SK-N-SH (cell line): Measurements from ENCODE around the gene TP53TG5. TPM values are rescaled to one million over a fixed set of nuclear protein-coding genes. Genes with fewer than 3 reads are reported as not detected.

ENCODE experiments used
- CTCF ChIA-PET: fragments of 300-600, 350-600 bp; formaldehyde crosslinking; extraction: SDS; loops from one replicate; lab custom pipeline; 2021; lab: Yijun Ruan, JAX
- POLR2A ChIA-PET: fragments of 350-600 bp; sonication (Branson Sonifier 250); formaldehyde crosslinking; extraction: SDS; loops from one replicate; lab custom pipeline; 2020; ENCODE audit warnings: antibody characterized with exemption, inconsistent platforms; lab: Yijun Ruan, JAX
- DNase-seq: peaks from one replicate; pipeline ENCODE4 v3.0.0; 2012
- H2AFZ ChIP-seq: fragments of 200-600 bp; sonication (generic); 2 replicates; pipeline ENCODE4 v1.8.1; 2016; ENCODE audit warnings: antibody characterized with exemption, mild to moderate bottlenecking, low read depth
- H3F3A ChIP-seq: fragments of 200-600 bp; sonication (generic); replicated peaks from 2 replicates; pipeline ENCODE3; 2016; ENCODE audit warnings: antibody characterized with exemption, mild to moderate bottlenecking; ENCODE audit not compliant: insufficient read depth
- H3K27ac ChIP-seq, 2 experiments: fragments of 200-500 bp in 1 of 2; fragments of 200-600 bp in 1 of 2; sonication (Bioruptor generic) in 1 of 2; sonication (generic), shearing (Covaris generic) in 1 of 2; 2 replicates each; pipeline versions ENCODE4 v1.5.1 to v1.6.1; 2014 to 2016; ENCODE audit warnings: low read depth in 2 of 2, inconsistent platforms in 1 of 2, low read length in 1 of 2, mild to moderate bottlenecking in 1 of 2, mixed read lengths in 1 of 2
- H3K27me3 ChIP-seq: fragments of 200-600 bp; sonication (generic), shearing (Covaris generic); 2 replicates; pipeline ENCODE4 v1.6.1; 2016; ENCODE audit warnings: mixed run types; ENCODE audit not compliant: insufficient read depth
- H3K36me3 ChIP-seq, 2 experiments: fragments of 200-500 bp in 1 of 2; fragments of 200-600 bp in 1 of 2; sonication (Bioruptor generic) in 1 of 2; sonication (generic) in 1 of 2; replicated peaks in 1 of 2; 2 replicates each; pipeline versions ENCODE3 to v1.5.1; 2014 to 2016; ENCODE audit warnings: low read length in 1 of 2, mild to moderate bottlenecking in 1 of 2; ENCODE audit not compliant: insufficient read depth in 2 of 2, control insufficient read depth in 1 of 2
- H3K4me1 ChIP-seq, 2 experiments: fragments of 200-500 bp in 1 of 2; fragments of 200-600 bp in 1 of 2; sonication (Bioruptor generic) in 1 of 2; sonication (generic), shearing (Covaris generic) in 1 of 2; 2 replicates each; pipeline versions ENCODE4 v1.5.1 to v1.6.1; 2014 to 2016; ENCODE audit warnings: low read depth in 1 of 2, low read length in 1 of 2, mixed run types in 1 of 2; ENCODE audit not compliant: insufficient read depth in 2 of 2, control insufficient read depth in 1 of 2
- H3K4me2 ChIP-seq: fragments of 200-600 bp; sonication (generic), shearing (Covaris generic); 2 replicates; pipeline ENCODE4 v1.6.1; 2017; ENCODE audit warnings: mixed run types
- H3K4me3 ChIP-seq, 2 experiments: fragments of 200-500 bp in 1 of 2; fragments of 200-600 bp in 1 of 2; sonication (Bioruptor generic) in 1 of 2; sonication (generic), shearing (Covaris generic) in 1 of 2; 2 replicates each; pipeline versions ENCODE4 v1.5.1 to v1.8.1; 2014 to 2016; ENCODE audit warnings: low read depth in 2 of 2, inconsistent platforms in 1 of 2, low read length in 1 of 2, mild to moderate bottlenecking in 1 of 2, mixed read lengths in 1 of 2, moderate library complexity in 1 of 2
- H3K79me2 ChIP-seq: fragments of 200-600 bp; sonication (generic); 2 replicates; pipeline ENCODE4 v1.8.1; 2017; ENCODE audit warnings: mild to moderate bottlenecking; ENCODE audit not compliant: insufficient read depth
- H3K9ac ChIP-seq: fragments of 200-600 bp; sonication (generic); 2 replicates; pipeline ENCODE4 v1.6.1; 2017; ENCODE audit warnings: mixed run types
- H3K9me2 ChIP-seq: fragments of 200-600 bp; sonication (generic); 2 replicates; pipeline ENCODE4 v1.6.1; 2017; ENCODE audit warnings: mixed run types
- H3K9me3 ChIP-seq: fragments of 200-600 bp; sonication (generic); 2 replicates; pipeline ENCODE4 v1.6.1; 2017; ENCODE audit warnings: mixed run types, mild to moderate bottlenecking, moderate library complexity
- H4K20me1 ChIP-seq: fragments of 200-600 bp; sonication (generic); 2 replicates; pipeline ENCODE4 v1.6.1; 2017; ENCODE audit warnings: mild to moderate bottlenecking, mixed run types; ENCODE audit not compliant: insufficient read depth
- CHD2 ChIP-seq: fragments of 150-350 bp; IDR thresholded peaks from 2 replicates; pipeline ENCODE4 v1.6.1; 2018; ENCODE audit warnings: low read length; ENCODE audit not compliant: partially characterized antibody
- ELF1 ChIP-seq: IDR thresholded peaks from 2 replicates; pipeline ENCODE4 v1.4.0; 2012
- FOXJ3 ChIP-seq: sonication (generic); formaldehyde crosslinking; IDR thresholded peaks from 2 replicates; pipeline ENCODE4 v1.5.1; 2020; ENCODE audit warnings: mild to moderate bottlenecking, missing genetic modification reagents
- GATA2 ChIP-seq: sonication (generic); formaldehyde crosslinking; IDR thresholded peaks from 2 replicates; pipeline ENCODE4 v1.5.0; 2020; ENCODE audit warnings: mild to moderate bottlenecking, missing genetic modification reagents
- JUND ChIP-seq: IDR thresholded peaks from 2 replicates; pipeline ENCODE4 v1.4.0; 2012
- RXRA ChIP-seq: IDR thresholded peaks from 2 replicates; pipeline ENCODE4 v1.4.0; 2012; ENCODE audit warnings: low read depth, mild to moderate bottlenecking, borderline replicate concordance
- TCF12 ChIP-seq: IDR thresholded peaks from 2 replicates; pipeline ENCODE4 v1.4.0; 2012
- YY1 ChIP-seq: IDR thresholded peaks from 2 replicates; pipeline ENCODE4 v1.4.0; 2012; ENCODE audit warnings: low read depth, mild to moderate bottlenecking
- WGBS: methylation state at CpG from one replicate; pipeline ENCODE4 v1.1.6; 2017; ENCODE audit warnings: low lambda C conversion rate; 5-methylcytosine and 5-hydroxymethylcytosine counted together
- polyA plus RNA-seq, 3 experiments: library from polyadenylated mRNA; depleted of rRNA; stranded (reverse); fragments of >200 nt; gene quantifications; 2 replicates each; pipeline ENCODE4 v1.2.3, GENCODE V29; 2012
- TF ChIP-seq, protein P1 (sequence below): fragments of 200-600 bp; sonication (generic); IDR thresholded peaks from 2 replicates; pipeline ENCODE4 v1.6.1; 2017; ENCODE audit warnings: antibody characterized with exemption, mild to moderate bottlenecking, moderate library complexity
- TF ChIP-seq, protein P2 (sequence below): IDR thresholded peaks from 2 replicates; pipeline ENCODE4 v1.6.1; 2012; ENCODE audit warnings: mild to moderate bottlenecking, low read depth, low read length, moderate library complexity
- TF ChIP-seq, protein P3 (sequence below): fragments of 150-350 bp; IDR thresholded peaks from 2 replicates; pipeline ENCODE4 v1.6.1; 2016; ENCODE audit warnings: mild to moderate bottlenecking, low read depth, low read length
- TF ChIP-seq, protein P4 (sequence below): IDR thresholded peaks from 2 replicates; pipeline ENCODE4; 2012
- TF ChIP-seq, protein P5 (sequence below): fragments of 150-350 bp; IDR thresholded peaks from 2 replicates; pipeline ENCODE4 v1.6.1; 2017; ENCODE audit warnings: antibody characterized with exemption, low read length, low read depth, borderline replicate concordance

Gene TP53TG5
- polyA plus RNA-seq, 1 of the 3 experiments (the other 2 are of a cell fraction), result not detected

DNA sequence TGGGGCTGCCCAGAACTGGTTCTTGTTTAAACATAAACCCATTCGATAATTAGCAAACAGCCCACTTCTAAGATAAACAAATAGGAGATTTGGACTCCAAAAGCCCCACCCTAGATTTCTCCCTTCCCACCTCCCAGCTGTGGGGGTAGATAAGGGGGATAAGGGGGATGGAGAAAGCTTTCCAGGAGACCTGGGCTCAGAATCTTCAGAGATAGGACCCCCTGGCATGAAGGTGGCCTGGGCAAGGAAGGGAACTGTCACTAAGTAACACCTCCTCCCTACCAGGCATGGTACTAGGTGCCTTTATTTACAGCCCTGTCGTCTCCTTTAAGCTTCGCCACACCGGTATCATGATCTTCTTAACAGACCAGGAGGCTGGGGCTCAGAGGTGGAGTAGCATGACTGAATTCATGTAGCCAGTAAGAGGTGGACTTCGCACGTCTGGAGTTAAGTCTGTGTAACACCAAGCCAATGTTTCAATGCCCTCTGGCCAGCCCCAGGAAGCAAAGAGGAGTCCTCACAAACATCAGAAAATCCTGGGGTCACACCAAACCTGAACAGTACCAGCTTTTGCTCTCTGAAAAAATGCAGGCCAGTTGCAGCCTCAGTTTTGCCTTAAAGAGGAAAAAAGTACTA is 34.5 kb downstream of the TP53TG5 start:
- H3K27me3 ChIP-seq, result no peaks in the 10 kb centered on the region
- H3K9me2 ChIP-seq, result no peaks in the 10 kb centered on the region
- peak overlapping the region; percentile 61; the same call in 1 of the 2 replicates for H3K9ac ChIP-seq
- H3K79me2 ChIP-seq, result peaks cover 94% of the 10 kb centered on the region
- WGBS, result 80% methylated on average over 6 of the region's 6 CpGs
- H4K20me1 ChIP-seq, result peaks cover 8% of the 10 kb centered on the region; the same call in 1 of the 2 replicates
- TF ChIP-seq, protein P1, sequence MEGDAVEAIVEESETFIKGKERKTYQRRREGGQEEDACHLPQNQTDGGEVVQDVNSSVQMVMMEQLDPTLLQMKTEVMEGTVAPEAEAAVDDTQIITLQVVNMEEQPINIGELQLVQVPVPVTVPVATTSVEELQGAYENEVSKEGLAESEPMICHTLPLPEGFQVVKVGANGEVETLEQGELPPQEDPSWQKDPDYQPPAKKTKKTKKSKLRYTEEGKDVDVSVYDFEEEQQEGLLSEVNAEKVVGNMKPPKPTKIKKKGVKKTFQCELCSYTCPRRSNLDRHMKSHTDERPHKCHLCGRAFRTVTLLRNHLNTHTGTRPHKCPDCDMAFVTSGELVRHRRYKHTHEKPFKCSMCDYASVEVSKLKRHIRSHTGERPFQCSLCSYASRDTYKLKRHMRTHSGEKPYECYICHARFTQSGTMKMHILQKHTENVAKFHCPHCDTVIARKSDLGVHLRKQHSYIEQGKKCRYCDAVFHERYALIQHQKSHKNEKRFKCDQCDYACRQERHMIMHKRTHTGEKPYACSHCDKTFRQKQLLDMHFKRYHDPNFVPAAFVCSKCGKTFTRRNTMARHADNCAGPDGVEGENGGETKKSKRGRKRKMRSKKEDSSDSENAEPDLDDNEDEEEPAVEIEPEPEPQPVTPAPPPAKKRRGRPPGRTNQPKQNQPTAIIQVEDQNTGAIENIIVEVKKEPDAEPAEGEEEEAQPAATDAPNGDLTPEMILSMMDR, result no peak
- TF ChIP-seq, protein P2, sequence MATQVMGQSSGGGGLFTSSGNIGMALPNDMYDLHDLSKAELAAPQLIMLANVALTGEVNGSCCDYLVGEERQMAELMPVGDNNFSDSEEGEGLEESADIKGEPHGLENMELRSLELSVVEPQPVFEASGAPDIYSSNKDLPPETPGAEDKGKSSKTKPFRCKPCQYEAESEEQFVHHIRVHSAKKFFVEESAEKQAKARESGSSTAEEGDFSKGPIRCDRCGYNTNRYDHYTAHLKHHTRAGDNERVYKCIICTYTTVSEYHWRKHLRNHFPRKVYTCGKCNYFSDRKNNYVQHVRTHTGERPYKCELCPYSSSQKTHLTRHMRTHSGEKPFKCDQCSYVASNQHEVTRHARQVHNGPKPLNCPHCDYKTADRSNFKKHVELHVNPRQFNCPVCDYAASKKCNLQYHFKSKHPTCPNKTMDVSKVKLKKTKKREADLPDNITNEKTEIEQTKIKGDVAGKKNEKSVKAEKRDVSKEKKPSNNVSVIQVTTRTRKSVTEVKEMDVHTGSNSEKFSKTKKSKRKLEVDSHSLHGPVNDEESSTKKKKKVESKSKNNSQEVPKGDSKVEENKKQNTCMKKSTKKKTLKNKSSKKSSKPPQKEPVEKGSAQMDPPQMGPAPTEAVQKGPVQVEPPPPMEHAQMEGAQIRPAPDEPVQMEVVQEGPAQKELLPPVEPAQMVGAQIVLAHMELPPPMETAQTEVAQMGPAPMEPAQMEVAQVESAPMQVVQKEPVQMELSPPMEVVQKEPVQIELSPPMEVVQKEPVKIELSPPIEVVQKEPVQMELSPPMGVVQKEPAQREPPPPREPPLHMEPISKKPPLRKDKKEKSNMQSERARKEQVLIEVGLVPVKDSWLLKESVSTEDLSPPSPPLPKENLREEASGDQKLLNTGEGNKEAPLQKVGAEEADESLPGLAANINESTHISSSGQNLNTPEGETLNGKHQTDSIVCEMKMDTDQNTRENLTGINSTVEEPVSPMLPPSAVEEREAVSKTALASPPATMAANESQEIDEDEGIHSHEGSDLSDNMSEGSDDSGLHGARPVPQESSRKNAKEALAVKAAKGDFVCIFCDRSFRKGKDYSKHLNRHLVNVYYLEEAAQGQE, result no peak
- TF ChIP-seq CHD2, result no peak
- TF ChIP-seq FOXJ3 (CRISPR knock-in tag), result no peak
- no peak for DNase-seq
- no peaks in the 10 kb centered on the region for H3K9me3 ChIP-seq
- peak overlapping the region; percentile 96 for H3K4me2 ChIP-seq
- H3K36me3 ChIP-seq, result peaks cover 4 to 7% of the 10 kb centered on the region in 2 experiments
- ChIA-PET CTCF (interaction anchor here (1.0 to 4.3 kb wide), 5 partner anchors 21 to 93 kb away, joined by 3 to 31 read pairs (median 11); partner anchors contain the start of gene SYS1), POLR2A (interaction anchor here (0.9 kb wide), 1 partner anchor 19 kb away, joined by 4 read pairs; the partner anchor contains the start of gene SYS1)
- H3K27ac ChIP-seq, result peak overlapping the region; percentile 90 to 96
- H3K4me3 ChIP-seq, result peak overlapping the region; percentile 10 to 33; a peak in 2 of 4 replicates
- H2AFZ ChIP-seq, result no peak overlapping the region
- H3K4me1 ChIP-seq, result peaks cover 62 to 69% of the 10 kb centered on the region in 2 experiments
- H3F3A ChIP-seq, result peaks cover 11% of the 10 kb centered on the region

DNA sequence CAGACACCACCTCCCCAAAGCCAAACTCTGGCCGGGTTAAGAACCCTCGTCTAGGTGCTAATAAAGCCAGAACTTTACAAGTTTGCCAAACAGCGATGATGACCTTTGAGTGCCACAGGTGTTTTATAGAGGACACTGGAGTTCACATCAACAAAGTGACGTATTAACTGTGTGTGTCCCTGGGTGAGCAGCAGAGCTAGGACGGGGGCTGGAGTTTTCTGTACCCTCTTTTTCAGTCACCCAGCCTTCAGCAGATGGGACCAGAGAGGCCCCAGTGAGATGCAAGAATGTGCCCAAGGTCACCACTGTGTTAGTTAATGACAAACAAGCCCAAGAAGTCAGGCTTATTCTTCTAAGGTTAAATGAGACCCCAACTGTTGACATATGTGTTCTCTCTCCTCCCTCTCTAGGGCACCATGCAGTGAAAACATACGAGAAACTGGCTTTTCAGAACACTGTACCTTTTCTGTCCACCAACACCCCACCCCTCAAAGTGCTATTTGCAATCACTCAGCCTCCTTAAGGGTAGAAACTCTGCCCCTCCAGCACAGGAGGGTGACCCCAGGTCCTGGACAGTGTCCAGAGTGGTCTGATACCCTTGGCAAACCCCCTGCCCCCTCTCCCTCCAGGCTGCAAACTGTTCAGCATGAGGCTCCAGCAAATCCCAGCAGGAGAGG is 35.1 kb downstream of the TP53TG5 start:
- Histone ChIP-seq H2AFZ (no peak overlapping the region), H3K9me2 (no peaks in the 10 kb centered on the region), H3K36me3 (peaks cover 4 to 7% of the 10 kb centered on the region in 2 experiments), H3K9ac (peak overlapping the region; percentile 61; the same call in 1 of the 2 replicates), H4K20me1 (peaks cover 8% of the 10 kb centered on the region; the same call in 1 of the 2 replicates), H3K4me1 (peaks cover 66 to 70% of the 10 kb centered on the region in 2 experiments), H3K4me3 (0 out of 4 replicates have a peak overlapping the region, but pooled peaks of 1 of the 2 experiments have one; percentile 9), H3K27ac (peak overlapping the region; percentile 90 to 96), H3K4me2 (peak overlapping the region; percentile 96), H3K27me3 (no peaks in the 10 kb centered on the region), H3K9me3 (no peaks in the 10 kb centered on the region), H3F3A (peaks cover 16% of the 10 kb centered on the region), H3K79me2 (peaks cover 99% of the 10 kb centered on the region)
- DNase-seq, result no peak
- ChIA-PET POLR2A (interaction anchor here (1.1 to 1.9 kb wide), 2 partner anchors 20 to 21 kb away, joined by 3 to 14 read pairs; partner anchors contain the start of gene SYS1), CTCF (interaction anchor here (1.0 to 4.3 kb wide), 6 partner anchors 20 to 94 kb away, joined by 3 to 31 read pairs (median 8); partner anchors contain the start of gene SYS1)
- 82% methylated on average over 6 of the region's 6 CpGs for WGBS
- TF ChIP-seq, protein P3, sequence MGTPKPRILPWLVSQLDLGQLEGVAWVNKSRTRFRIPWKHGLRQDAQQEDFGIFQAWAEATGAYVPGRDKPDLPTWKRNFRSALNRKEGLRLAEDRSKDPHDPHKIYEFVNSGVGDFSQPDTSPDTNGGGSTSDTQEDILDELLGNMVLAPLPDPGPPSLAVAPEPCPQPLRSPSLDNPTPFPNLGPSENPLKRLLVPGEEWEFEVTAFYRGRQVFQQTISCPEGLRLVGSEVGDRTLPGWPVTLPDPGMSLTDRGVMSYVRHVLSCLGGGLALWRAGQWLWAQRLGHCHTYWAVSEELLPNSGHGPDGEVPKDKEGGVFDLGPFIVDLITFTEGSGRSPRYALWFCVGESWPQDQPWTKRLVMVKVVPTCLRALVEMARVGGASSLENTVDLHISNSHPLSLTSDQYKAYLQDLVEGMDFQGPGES, result no peak
- no peak for TF ChIP-seq GATA2 (CRISPR knock-in tag)
- TF ChIP-seq CHD2, result no peak
- TF ChIP-seq YY1, result no peak
- no peak for TF ChIP-seq JUND
- no peak for TF ChIP-seq ELF1
- TF ChIP-seq TCF12, result no peak
- TF ChIP-seq, protein P4, sequence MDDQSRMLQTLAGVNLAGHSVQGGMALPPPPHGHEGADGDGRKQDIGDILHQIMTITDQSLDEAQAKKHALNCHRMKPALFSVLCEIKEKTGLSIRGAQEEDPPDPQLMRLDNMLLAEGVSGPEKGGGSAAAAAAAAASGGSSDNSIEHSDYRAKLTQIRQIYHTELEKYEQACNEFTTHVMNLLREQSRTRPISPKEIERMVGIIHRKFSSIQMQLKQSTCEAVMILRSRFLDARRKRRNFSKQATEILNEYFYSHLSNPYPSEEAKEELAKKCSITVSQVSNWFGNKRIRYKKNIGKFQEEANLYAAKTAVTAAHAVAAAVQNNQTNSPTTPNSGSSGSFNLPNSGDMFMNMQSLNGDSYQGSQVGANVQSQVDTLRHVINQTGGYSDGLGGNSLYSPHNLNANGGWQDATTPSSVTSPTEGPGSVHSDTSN, result no peak
- TF ChIP-seq RXRA, result no peak
- TF ChIP-seq, protein P5, sequence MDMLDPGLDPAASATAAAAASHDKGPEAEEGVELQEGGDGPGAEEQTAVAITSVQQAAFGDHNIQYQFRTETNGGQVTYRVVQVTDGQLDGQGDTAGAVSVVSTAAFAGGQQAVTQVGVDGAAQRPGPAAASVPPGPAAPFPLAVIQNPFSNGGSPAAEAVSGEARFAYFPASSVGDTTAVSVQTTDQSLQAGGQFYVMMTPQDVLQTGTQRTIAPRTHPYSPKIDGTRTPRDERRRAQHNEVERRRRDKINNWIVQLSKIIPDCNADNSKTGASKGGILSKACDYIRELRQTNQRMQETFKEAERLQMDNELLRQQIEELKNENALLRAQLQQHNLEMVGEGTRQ, result no peak
